Small intestine (tissue), 7 donors: ENCODE data around the gene WNK4. TPM values are rescaled to one million over a fixed set of nuclear protein-coding genes. Genes with fewer than 3 reads are reported as not detected.

Source experiments
- DNase-seq, 2 donors: peaks; one replicate each; pipeline versions ENCODE4 v3.0.0 to v3.0.0-alpha.2; 2013
- FAIRE-seq: peaks from 2 replicates; lab custom pipeline; 2012; peaks lifted over from hg19 to GRCh38; lab: Jason Lieb, UNC
- H3K27ac ChIP-seq, 3 donors: one replicate each; pipeline ENCODE4 v1.5.1; 2013; ENCODE audit warnings: low read length in 2 of 3, mild to moderate bottlenecking in 2 of 3, control low read depth in 1 of 3, inconsistent platforms in 1 of 3, low read depth in 1 of 3, moderate library complexity in 1 of 3
- H3K27me3 ChIP-seq, 3 donors: one replicate each; pipeline ENCODE4 v1.6.1; 2013; ENCODE audit warnings: low read length in 3 of 3, inconsistent platforms in 1 of 3; ENCODE audit not compliant: control insufficient read depth in 3 of 3, insufficient read depth in 3 of 3
- H3K36me3 ChIP-seq, 3 donors: one replicate each; pipeline ENCODE4 v1.6.1; 2013; ENCODE audit warnings: low read length in 3 of 3, inconsistent platforms in 1 of 3, low read depth in 1 of 3, mild to moderate bottlenecking in 1 of 3, moderate library complexity in 1 of 3; ENCODE audit not compliant: control insufficient read depth in 3 of 3, insufficient read depth in 2 of 3
- H3K4me1 ChIP-seq, 3 donors: one replicate each; pipeline ENCODE4 v1.6.1; 2013; ENCODE audit warnings: low read length in 2 of 3, inconsistent platforms in 1 of 3, low read depth in 1 of 3, mild to moderate bottlenecking in 1 of 3, moderate library complexity in 1 of 3; ENCODE audit not compliant: control insufficient read depth in 3 of 3, insufficient read depth in 2 of 3
- H3K4me3 ChIP-seq, 3 donors: one replicate each; pipeline ENCODE4 v1.5.1; 2013; ENCODE audit warnings: low read length in 3 of 3, control low read depth in 1 of 3, inconsistent platforms in 1 of 3, low read depth in 1 of 3, mild to moderate bottlenecking in 1 of 3, moderate library complexity in 1 of 3
- H3K9me3 ChIP-seq, 2 donors: one replicate each; pipeline ENCODE4 v1.6.1; 2013; ENCODE audit warnings: low read depth in 1 of 2, low read length in 1 of 2; ENCODE audit not compliant: control insufficient read depth in 2 of 2, insufficient read depth in 1 of 2
- WGBS, 3 donors: extraction: QIAGEN DNeasy Blood & Tissue Kit; methylation state at CpG; one replicate each; pipeline ENCODE4 v1.1.7; 2013; 5-methylcytosine and 5-hydroxymethylcytosine counted together
- polyA plus RNA-seq, 4 donors: library from polyadenylated mRNA; stranded (reverse) in 3 of 4; unstranded in 1 of 4; fragments of 200-250 nt in 3 of 4; fragments of 120-200 nt in 1 of 4; gene quantifications; one replicate each; pipeline versions ENCODE4 v1.2.1 to v1.2.3, GENCODE V29; 2013
- donor health status: healthy with polysubstance abuse.
- donor health status: control.
- donor health status: control.
- donor health status: Bipolar disorder and iron deficiency.
- donor health status: healthy.

WNK4 gene
- polyA plus RNA-seq, 4 donors, result 0.67 to 25.6 (median 1.5) TPM

GRCh38 chr17:42783791-42784138 is 3.4 kb downstream of the WNK4 start:
- FAIRE-seq, result no peak
- Histone ChIP-seq H3K36me3 (peaks cover 0 to 70% (median 2%) of the 10 kb centered on the region in 3 donors), H3K9me3 (no peaks in the 10 kb centered on the region), H3K27ac (no peak overlapping the region), H3K4me3 (no peak overlapping the region), H3K27me3 (peaks cover 0 to 56% (median 13%) of the 10 kb centered on the region in 3 donors), H3K4me1 (peaks cover 0 to 39% (median 0%) of the 10 kb centered on the region in 3 donors)
- 40 to 84% (median 68%) methylated on average over 22 of the region's 22 CpGs for WGBS, 3 donors
- no peak for DNase-seq

GRCh38 chr17:42784409-42784808 is 4.0 kb downstream of the WNK4 start:
- no peak overlapping the region for H3K27ac ChIP-seq
- FAIRE-seq (no peak), DNase-seq (no peak)
- H3K9me3 ChIP-seq, result no peaks in the 10 kb centered on the region
- H3K36me3 ChIP-seq, result peaks cover 0 to 67% (median 0%) of the 10 kb centered on the region in 3 donors
- H3K4me1 ChIP-seq, result peaks cover 0 to 32% (median 0%) of the 10 kb centered on the region in 3 donors
- 46 to 81% (median 68%) methylated on average over 23 to 25 of the region's 25 CpGs for WGBS, 3 donors
- H3K27me3 ChIP-seq, result peaks cover 0 to 56% (median 13%) of the 10 kb centered on the region in 3 donors
- H3K4me3 ChIP-seq, result no peak overlapping the region

DNA sequence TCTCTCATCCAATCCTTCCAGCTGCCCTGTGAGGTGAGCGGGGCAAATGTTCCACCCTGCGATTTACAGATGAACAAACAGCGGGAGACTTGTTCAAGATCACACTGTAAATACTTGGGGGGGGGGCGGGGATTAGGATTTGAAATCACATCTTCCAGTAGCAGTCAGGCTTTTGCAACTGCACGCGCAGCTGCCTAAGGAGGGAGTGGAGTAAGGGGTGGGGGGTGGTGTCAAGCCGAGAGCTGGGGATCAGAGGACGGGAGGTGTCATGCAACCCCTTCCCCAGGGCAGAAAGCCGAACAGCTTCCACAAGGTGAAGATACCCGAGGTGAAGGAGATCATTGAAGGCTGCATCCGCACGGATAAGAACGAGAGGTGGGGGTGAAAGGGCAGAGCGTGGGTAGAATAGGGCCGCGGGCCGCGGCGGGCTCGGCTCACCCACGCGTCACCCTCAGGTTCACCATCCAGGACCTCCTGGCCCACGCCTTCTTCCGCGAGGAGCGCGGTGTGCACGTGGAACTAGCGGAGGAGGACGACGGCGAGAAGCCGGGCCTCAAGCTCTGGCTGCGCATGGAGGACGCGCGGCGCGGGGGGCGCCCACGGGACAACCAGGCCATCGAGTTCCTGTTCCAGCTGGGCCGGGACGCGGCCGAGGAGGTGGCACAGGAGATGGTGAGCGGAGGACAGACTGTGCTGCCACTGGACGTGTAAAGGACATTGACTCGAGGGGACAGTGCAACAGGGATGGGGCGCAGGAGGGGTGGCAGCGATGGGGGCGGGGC is 4.6 kb downstream of the WNK4 start:
- no peaks in the 10 kb centered on the region for H3K9me3 ChIP-seq
- 39 to 86% (median 61%) methylated on average over 46 to 52 of the region's 52 CpGs for WGBS, 3 donors
- DNase-seq (no peak), FAIRE-seq (no peak)
- no peak overlapping the region for H3K27ac ChIP-seq
- peaks cover 0 to 61% (median 0%) of the 10 kb centered on the region in 3 donors for H3K36me3 ChIP-seq
- H3K4me3 ChIP-seq, result no peak overlapping the region
- peaks cover 0 to 56% (median 13%) of the 10 kb centered on the region in 3 donors for H3K27me3 ChIP-seq
- peaks cover 0 to 26% (median 0%) of the 10 kb centered on the region in 3 donors for H3K4me1 ChIP-seq

DNA sequence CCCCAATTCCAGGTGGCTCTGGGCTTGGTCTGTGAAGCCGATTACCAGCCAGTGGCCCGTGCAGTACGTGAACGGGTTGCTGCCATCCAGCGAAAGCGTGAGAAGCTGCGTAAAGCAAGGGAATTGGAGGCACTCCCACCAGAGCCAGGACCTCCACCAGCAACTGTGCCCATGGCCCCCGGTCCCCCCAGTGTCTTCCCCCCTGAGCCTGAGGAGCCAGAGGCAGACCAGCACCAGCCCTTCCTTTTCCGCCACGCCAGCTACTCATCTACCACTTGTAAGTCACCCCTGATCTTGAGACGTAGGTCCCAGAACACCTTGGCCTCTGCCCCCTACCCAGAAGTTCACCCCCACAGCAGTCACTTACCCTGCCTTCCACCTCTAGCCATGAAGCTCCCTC is 6.9 kb downstream of the WNK4 start:
- WGBS, 3 donors, result 88 to 94% (median 93%) methylated on average over 11 of the region's 11 CpGs
- H3K4me1 ChIP-seq, result peaks cover 0 to 11% (median 0%) of the 10 kb centered on the region in 3 donors
- no peaks in the 10 kb centered on the region for H3K9me3 ChIP-seq
- H3K27ac ChIP-seq, result no peak overlapping the region
- FAIRE-seq, result no peak
- DNase-seq, result no peak
- H3K4me3 ChIP-seq, result no peak overlapping the region
- H3K27me3 ChIP-seq, result peaks cover 0 to 44% (median 10%) of the 10 kb centered on the region in 3 donors
- peaks cover 0 to 62% (median 0%) of the 10 kb centered on the region in 3 donors for H3K36me3 ChIP-seq

DNA sequence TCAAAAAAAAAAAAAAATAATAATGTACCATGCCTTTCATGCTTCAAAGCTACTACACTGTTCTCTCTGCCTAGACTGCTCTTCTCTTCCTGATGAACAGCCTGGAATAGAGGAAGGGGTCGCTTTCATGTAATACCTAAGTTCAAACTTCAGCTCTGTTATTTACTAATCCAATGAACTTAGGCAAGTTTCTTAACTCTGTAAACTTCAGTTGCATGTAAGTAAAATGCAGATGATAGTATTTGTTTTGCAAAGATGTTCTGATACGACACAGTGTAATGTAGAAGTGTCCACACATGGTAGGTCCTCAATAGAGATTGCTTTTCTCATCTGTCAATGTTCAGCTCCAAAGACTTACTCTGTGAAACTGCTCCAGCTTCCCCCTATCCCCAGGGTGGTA is 11.5 kb downstream of the WNK4 start:
- FAIRE-seq, result no peak
- Histone ChIP-seq H3K4me1 (peaks cover 0 to 16% (median 0%) of the 10 kb centered on the region in 3 donors), H3K9me3 (no peaks in the 10 kb centered on the region), H3K27me3 (peaks cover 0 to 3% (median 0%) of the 10 kb centered on the region in 3 donors), H3K36me3 (peaks cover 0 to 60% (median 0%) of the 10 kb centered on the region in 3 donors), H3K4me3 (no peak overlapping the region), H3K27ac (no peak overlapping the region)
- DNase-seq, result no peak
- 73 to 80% (median 75%) methylated on average over 2 of the region's 2 CpGs for WGBS, 3 donors

GRCh38 chr17:42792545-42792944 is 12.1 kb downstream of the WNK4 start:
- H3K36me3 ChIP-seq, result peaks cover 0 to 56% (median 0%) of the 10 kb centered on the region in 3 donors
- no peak overlapping the region for H3K27ac ChIP-seq
- FAIRE-seq, result no peak
- H3K4me3 ChIP-seq, result no peak overlapping the region
- no peak for DNase-seq
- 68 to 74% (median 72%) methylated on average over 5 of the region's 5 CpGs for WGBS, 3 donors
- H3K27me3 ChIP-seq, result no peaks in the 10 kb centered on the region
- peaks cover 0 to 20% (median 0%) of the 10 kb centered on the region in 3 donors for H3K4me1 ChIP-seq
- no peaks in the 10 kb centered on the region for H3K9me3 ChIP-seq

GRCh38 chr17:42795061-42795460 is 14.7 kb downstream of the WNK4 start:
- H3K4me3 ChIP-seq, result no peak overlapping the region
- no peaks in the 10 kb centered on the region for H3K9me3 ChIP-seq
- H3K27me3 ChIP-seq, result no peaks in the 10 kb centered on the region
- DNase-seq, result no peak
- peaks cover 0 to 41% (median 0%) of the 10 kb centered on the region in 3 donors for H3K36me3 ChIP-seq
- FAIRE-seq, result no peak
- H3K27ac ChIP-seq, result no peak overlapping the region
- peaks cover 2 to 29% (median 3%) of the 10 kb centered on the region in 3 donors for H3K4me1 ChIP-seq
- 57 to 71% (median 60%) methylated on average over 3 to 4 of the region's 4 CpGs for WGBS, 3 donors

- Histone ChIP-seq H3K4me1 (peaks cover 2 to 29% (median 3%) of the 10 kb centered on the region in 3 donors), H3K9me3 (no peaks in the 10 kb centered on the region), H3K27ac (no peak overlapping the region), H3K27me3 (no peaks in the 10 kb centered on the region), H3K4me3 (no peak overlapping the region), H3K36me3 (peaks cover 0 to 39% (median 0%) of the 10 kb centered on the region in 3 donors)
- DNase-seq, result no peak
- 43 to 77% (median 63%) methylated on average over 10 of the region's 10 CpGs for WGBS, 3 donors
- no peak for FAIRE-seq
Observed at GRCh38 chr17:42795465-42795864, 15.1 kb downstream of the WNK4 start.
